GM21360 (cell line): Measurements from ENCODE around the gene CORO2B.
"Not testable (repeated sequence)": the region's sequence is repeated elsewhere in the genome, so short reads cannot be mapped to it uniquely, and the experiment has no call there.

Experiments used
- ATAC-seq: cut with Tn5 transposase; IDR thresholded peaks from one replicate; pipeline ENCODE4 v1.9.1; 2021; ENCODE audit warnings: mild to moderate bottlenecking, moderate library complexity; ENCODE audit not compliant: unreplicated experiment

Gene CORO2B

GRCh38 chr15:68604840-68605478 is 26.2 kb downstream of the CORO2B start:
- ATAC-seq = not testable (repeated sequence)

- no peak for ATAC-seq
Measured at GRCh38 chr15:68606375-68606774, 27.6 kb downstream of the CORO2B start.

- no peak for ATAC-seq
Measured at GRCh38 chr15:68608206-68608843, 29.5 kb downstream of the CORO2B start.

GRCh38 chr15:68608844-68609232 is 30.0 kb downstream of the CORO2B start:
- no peak for ATAC-seq

GRCh38 chr15:68609629-68610028 is 30.8 kb downstream of the CORO2B start:
- ATAC-seq = no peak

- ATAC-seq = no peak
Measured at GRCh38 chr15:68610825-68611224, 32.0 kb downstream of the CORO2B start.

- no peak for ATAC-seq
Measured at GRCh38 chr15:68612503-68612902, 33.7 kb downstream of the CORO2B start.

- no peak for ATAC-seq
Measured at GRCh38 chr15:68612979-68613740, 34.4 kb downstream of the CORO2B start.

GRCh38 chr15:68614286-68615035 is 35.7 kb downstream of the CORO2B start:
- ATAC-seq = no peak

- ATAC-seq = no peak
Measured at GRCh38 chr15:68615301-68615700, 36.5 kb downstream of the CORO2B start.

GRCh38 chr15:68615811-68616210 is 37.0 kb downstream of the CORO2B start:
- no peak for ATAC-seq

GRCh38 chr15:68616397-68616796 is 37.6 kb downstream of the CORO2B start:
- ATAC-seq = no peak

- ATAC-seq = no peak
Measured at GRCh38 chr15:68617001-68617400, 38.2 kb downstream of the CORO2B start.

- ATAC-seq = no peak
Measured at GRCh38 chr15:68617777-68618176, 39.0 kb downstream of the CORO2B start.

- ATAC-seq = no peak
Measured at GRCh38 chr15:68618394-68618793, 39.6 kb downstream of the CORO2B start.

- no peak for ATAC-seq
Measured at GRCh38 chr15:68618908-68619698, 40.3 kb downstream of the CORO2B start.

GRCh38 chr15:68620721-68621527 is 42.1 kb downstream of the CORO2B start:
- no peak for ATAC-seq

- ATAC-seq = no peak
Measured at GRCh38 chr15:68621535-68621934, 42.7 kb downstream of the CORO2B start.

- no peak for ATAC-seq
Measured at GRCh38 chr15:68623301-68623892, 44.6 kb downstream of the CORO2B start.
